HS-5 (cell line): Measurements from ENCODE around the gene KCNMA1.
"Not testable (repeated sequence)": the region's sequence is repeated elsewhere in the genome, so short reads cannot be mapped to it uniquely, and the experiment has no call there.

Experiments used
- DNase-seq: peaks from one replicate; pipeline ENCODE4 v3.0.0-alpha.2; 2012; ENCODE audit warnings: low read depth

Gene KCNMA1

DNA sequence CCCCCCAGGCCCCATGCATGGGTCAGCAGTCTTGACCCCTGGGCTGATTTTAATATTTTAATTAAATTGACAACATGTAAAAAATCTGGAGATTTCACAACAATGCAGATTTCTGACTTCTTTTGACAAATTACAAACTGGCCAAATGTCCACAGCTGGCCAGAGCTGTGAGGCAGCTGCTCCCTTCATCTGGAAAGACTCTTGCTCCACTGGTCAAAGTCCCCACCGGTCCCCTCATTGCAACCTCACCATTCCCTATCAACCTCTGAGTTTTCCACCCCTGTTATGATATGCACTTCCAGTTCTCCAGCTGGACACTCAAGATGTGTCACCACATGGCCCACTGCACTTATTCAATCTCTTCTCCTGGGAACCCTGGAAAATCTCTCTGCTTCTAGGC lies 266.2 kb downstream of the KCNMA1 start:
- DNase-seq, result no peak

- no peak for DNase-seq
These were observed 269.6 kb downstream of the KCNMA1 start for GRCh38 chr10:77368006-77368405.

- DNase-seq, result no peak
These were observed 274.4 kb downstream of the KCNMA1 start for GRCh38 chr10:77363210-77363609.

DNA sequence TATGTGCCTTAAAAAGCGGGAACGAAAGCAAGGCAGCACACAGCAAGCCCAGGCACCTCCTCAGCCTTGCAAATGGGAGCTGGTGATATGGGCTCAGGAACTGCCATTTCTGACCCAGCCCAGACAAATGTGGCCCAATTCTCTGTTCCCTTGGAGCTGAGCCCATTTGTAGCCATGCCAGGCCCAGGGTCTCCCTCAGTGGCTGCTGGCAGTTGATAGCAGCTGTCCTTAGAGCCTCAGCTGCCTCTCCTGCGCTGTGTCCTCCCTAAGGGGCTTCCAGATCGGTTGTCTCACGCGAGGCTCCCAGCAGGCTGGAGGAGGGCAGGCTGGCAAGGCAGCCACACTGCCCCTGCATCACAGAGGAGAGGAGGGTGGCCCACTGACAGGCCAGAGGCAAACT lies 275.8 kb downstream of the KCNMA1 start:
- DNase-seq, result no peak

GRCh38 chr10:77361426-77361825 lies 276.2 kb downstream of the KCNMA1 start:
- DNase-seq, result no peak

DNA sequence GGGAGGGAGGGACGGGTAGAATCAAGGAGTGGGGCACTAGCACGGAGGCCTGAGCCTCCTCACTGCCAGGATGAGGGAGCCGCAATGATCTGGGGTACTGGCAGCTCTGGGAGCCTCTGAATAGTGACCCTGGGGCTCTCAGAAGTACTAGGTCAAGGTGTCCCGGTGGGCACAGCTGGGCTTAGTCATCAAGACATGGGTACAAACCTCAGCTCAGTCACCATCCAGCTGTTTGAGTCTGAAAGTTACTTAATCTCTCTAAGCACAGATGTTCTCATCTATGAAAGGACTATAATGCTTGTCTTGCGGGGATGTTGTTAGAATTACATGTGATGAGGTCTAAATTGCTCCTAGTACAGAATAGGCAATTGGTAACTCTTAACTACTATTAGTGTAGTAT lies 276.8 kb downstream of the KCNMA1 start:
- DNase-seq, result no peak

GRCh38 chr10:77359950-77360520 lies 277.6 kb downstream of the KCNMA1 start:
- no peak for DNase-seq

- DNase-seq, result no peak
These were observed 278.3 kb downstream of the KCNMA1 start for GRCh38 chr10:77359287-77359691.

- no peak for DNase-seq
These were observed 279.0 kb downstream of the KCNMA1 start for GRCh38 chr10:77358656-77359055.

DNA sequence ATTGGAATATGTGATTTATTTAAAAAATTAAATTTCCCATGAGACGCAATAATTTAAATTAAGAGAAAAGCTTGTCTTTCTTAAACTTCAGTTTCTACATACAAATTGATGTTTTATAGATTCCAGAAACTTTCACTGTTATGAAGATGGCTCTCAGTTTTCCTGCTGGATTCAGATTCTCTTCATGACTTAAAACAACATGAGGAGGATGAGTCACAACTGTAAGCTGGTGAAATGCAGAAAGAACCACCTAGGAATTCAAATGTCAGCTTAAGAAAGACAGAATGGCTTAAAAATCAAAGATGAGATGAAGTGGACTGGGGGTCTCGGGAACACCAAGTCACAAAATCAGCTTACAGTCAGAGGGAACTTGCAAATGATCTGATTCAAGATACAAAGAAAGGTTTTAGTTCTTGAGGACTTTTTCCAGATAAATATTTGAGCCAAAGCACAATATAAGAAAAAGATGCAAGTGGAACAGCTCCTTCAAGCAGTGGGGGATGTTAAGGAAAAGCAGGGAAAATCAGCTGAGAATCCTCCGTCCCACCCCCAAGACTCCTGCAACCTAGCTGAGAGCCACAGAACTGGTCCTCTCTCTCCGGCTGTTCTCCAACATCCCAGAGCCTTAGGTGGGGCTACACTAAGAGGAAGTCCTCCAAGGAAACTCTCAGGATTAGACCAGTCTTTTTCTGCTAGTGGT lies 279.8 kb downstream of the KCNMA1 start:
- DNase-seq, result peak; percentile 53

GRCh38 chr10:77357185-77357584 lies 280.4 kb downstream of the KCNMA1 start:
- DNase-seq, result no peak

DNA sequence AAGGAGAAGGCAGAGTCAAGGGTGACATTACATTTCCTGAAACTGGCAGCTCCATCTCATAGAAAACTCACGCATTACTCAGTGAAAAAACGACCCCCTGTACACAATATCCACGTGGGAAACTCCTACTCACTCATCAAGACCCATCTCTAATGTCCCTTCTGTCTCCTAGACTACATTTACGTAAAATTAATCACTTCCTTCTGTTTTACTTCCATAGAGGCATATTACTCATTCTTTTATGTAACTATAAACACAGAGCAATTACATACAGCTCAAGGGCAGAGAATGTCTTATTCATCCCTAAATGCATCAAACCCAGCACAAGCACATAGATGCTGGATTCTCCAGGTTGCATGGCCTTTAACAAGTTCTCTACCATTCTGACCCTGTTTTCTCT lies 281.8 kb downstream of the KCNMA1 start:
- peak; percentile 74 for DNase-seq

DNA sequence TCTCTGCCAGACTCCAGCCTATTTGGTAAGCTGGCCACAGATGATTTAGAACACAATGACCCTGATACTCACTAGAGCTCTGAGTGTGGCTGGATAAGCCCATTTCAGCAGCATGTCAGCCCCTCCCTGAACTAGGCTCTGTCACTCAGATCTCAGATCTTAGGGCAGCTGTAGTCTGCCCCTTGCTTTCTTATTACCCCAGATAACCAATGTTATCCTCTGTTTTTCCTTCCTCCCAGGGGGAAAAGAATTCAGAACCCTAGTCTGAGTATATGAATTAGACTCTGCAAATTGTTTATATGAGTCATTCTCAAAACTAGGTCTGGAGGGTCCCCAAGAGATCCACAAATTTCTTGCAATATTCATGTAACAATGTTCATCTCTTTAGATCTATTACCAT lies 286.2 kb downstream of the KCNMA1 start:
- peak; percentile 32 for DNase-seq

GRCh38 chr10:77350711-77351119 lies 286.9 kb downstream of the KCNMA1 start:
- peak; percentile 95 for DNase-seq

DNA sequence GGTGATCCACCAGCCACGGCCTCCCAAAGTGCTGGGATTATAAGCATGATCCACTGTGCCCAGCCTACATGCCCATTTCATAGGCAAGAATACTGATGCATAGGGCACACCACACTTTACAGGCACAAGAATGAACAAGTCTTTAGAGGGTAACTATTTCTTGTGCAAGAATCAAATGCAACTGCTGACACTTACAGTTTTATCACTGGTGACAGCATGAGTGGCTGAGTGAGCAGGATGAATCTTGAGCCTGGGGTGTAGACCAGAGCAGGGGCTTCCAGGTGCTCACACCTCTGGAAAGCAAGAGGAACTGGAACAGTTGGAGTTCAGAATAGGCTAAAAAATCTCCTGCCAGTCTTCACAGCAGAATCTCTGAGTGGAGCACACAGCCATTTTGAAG lies 287.5 kb downstream of the KCNMA1 start:
- DNase-seq, result no peak

GRCh38 chr10:77349226-77349625 lies 288.4 kb downstream of the KCNMA1 start:
- no peak for DNase-seq

DNA sequence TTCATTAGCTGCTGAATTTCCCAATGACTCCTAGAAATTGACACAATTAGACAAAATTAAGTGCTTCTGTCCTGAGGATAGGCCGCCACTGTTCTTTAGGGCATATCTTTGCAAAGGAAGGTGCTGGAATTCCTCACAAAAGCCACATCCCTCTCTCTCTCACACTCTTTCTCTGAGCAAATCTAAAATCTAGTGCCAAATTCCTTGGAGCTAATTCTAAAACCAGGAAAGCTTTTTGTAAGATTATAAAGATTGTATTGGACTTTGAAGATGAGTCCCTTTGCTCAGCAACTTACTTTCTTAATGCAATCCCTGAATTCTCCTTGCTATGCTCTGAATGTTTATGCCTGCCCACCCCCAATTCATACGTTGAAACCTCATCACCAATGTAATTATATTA lies 288.9 kb downstream of the KCNMA1 start:
- DNase-seq, result no peak

DNA sequence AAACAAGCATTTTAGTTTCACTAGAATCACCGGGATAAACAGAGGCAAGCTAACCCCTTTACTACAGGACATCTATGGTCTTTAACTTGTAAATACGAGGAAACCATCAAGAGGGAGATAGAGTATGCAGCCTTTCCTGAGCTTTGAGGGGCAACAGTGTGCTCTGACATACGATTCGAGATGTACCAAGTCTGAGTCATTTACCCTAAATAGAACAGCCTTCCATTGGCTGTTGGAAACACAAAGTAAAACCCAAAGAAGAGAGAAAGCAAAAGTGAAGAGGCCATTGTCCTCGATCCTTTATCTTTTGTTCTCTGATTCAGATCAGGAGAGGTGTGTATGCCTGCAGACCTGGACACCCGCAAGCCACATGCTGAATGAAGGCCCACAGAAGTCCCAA lies 289.5 kb downstream of the KCNMA1 start:
- DNase-seq, result no peak

GRCh38 chr10:77347052-77347451 lies 290.6 kb downstream of the KCNMA1 start:
- DNase-seq, result no peak

GRCh38 chr10:77341055-77341454 lies 296.6 kb downstream of the KCNMA1 start:
- no peak for DNase-seq

DNA sequence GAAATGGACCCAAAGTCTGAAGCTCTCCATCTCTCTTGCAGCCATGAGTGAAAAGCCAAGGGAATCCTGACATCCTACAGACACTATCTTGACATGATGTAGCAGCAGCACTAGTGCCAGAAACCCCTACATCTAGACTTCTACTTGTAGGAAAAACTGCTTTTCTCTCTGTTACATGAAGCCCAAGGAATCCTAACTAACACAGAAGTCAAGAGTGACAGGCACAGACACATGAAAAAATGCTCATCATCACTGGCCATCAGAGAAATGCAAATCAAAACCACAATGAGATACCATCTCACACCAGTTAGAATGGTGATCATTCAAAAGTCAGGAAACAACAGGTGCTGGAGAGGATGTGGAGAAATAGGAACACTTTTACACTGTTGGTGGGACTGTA lies 297.7 kb downstream of the KCNMA1 start:
- DNase-seq, result not testable (repeated sequence)

DNA sequence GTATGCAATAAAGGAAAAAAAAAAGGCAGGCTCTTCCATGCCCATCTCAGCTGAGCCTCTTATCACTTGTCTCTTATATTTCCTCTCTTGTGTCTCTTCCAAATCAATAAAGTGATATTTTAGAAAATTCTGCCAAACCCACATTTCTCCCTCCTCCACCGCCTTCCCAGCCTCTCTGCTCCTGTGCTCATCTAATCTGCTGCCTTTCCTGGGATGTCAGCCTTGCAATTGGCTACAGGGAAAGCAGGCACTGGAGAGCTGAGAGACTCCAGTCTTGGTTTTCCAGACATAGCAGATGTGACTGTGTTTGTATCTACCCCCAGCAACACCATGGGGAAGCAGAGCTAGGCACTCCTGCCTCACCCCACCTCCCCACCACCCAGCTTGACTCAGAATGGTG lies 298.4 kb downstream of the KCNMA1 start:
- no peak for DNase-seq

GRCh38 chr10:77338143-77338542 lies 299.5 kb downstream of the KCNMA1 start:
- DNase-seq, result no peak

DNA sequence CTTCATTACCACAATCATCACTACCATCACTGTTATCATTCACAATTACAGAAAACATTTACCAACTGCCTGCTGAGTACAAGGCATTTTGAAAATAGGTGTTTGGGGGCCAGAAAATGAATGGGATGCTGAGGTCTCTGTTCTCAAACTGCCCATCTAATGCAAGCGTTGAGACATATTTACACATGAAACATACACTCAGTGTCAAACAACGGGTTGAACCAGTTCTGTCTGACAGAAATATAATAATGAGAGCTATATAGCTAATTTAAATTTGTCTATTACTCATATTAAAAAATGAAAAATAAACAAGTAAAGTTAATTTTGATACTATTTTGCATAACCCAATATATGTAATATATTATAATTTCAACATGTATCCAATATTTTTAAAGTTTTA lies 303.1 kb downstream of the KCNMA1 start:
- no peak for DNase-seq
